Activated gamma-delta T cell treated with anti-CD3 and anti-CD28 coated beads, Interleukin-2, amount 50 U/mL, for 16 hours (primary cell): Measurements from ENCODE around the gene PAIP2B.
"Not testable (repeated sequence)": the region's sequence is repeated elsewhere in the genome, so short reads cannot be mapped to it uniquely, and the experiment has no call there.

Experiments
- DNase-seq: peaks from one replicate; pipeline ENCODE4 v3.0.0-alpha.2; 2020; ENCODE audit warnings: low read depth

Gene PAIP2B

GRCh38 chr2:71226965-71227560, at the start of gene PAIP2B:
TSS of gene PAIP2B (minus strand) at chr2:71227103. CDS start at chr2:71202589, 24,514 bp downstream.
- DNase-seq: peak; percentile 96

- no peak for DNase-seq
These were observed 49.0 kb upstream of the PAIP2B start for GRCh38 chr2:71275939-71276310.

- no peak for DNase-seq
These were observed 42.7 kb upstream of the PAIP2B start for GRCh38 chr2:71269511-71270090.

- no peak for DNase-seq
These were observed 36.5 kb upstream of the PAIP2B start for GRCh38 chr2:71263386-71263785.

GRCh38 chr2:71261534-71261933, 34.6 kb upstream of the PAIP2B start:
- no peak for DNase-seq

- DNase-seq: no peak
These were observed 29.5 kb upstream of the PAIP2B start for GRCh38 chr2:71256421-71256820.

- no peak for DNase-seq
These were observed 27.9 kb upstream of the PAIP2B start for GRCh38 chr2:71254776-71255175.

- no peak for DNase-seq
These were observed 27.2 kb upstream of the PAIP2B start for GRCh38 chr2:71254078-71254477.

- no peak for DNase-seq
These were observed 26.6 kb upstream of the PAIP2B start for GRCh38 chr2:71253476-71253875.

- DNase-seq: no peak
These were observed 26.0 kb upstream of the PAIP2B start for GRCh38 chr2:71252862-71253261.

GRCh38 chr2:71250935-71251334, 24.0 kb upstream of the PAIP2B start:
- no peak for DNase-seq

- DNase-seq: no peak
These were observed 17.4 kb upstream of the PAIP2B start for GRCh38 chr2:71244302-71244660.

- DNase-seq: no peak
These were observed 16.9 kb upstream of the PAIP2B start for GRCh38 chr2:71243634-71244301.

GRCh38 chr2:71240794-71241193, 13.9 kb upstream of the PAIP2B start:
- no peak for DNase-seq

- no peak for DNase-seq
These were observed 11.2 kb upstream of the PAIP2B start for GRCh38 chr2:71238089-71238488.

- DNase-seq: no peak
These were observed 9.2 kb upstream of the PAIP2B start for GRCh38 chr2:71235930-71236587.

GRCh38 chr2:71233072-71233471, 6.2 kb upstream of the PAIP2B start:
- not testable (repeated sequence) for DNase-seq

GRCh38 chr2:71226096-71226964, 573 bp downstream of the PAIP2B start:
- DNase-seq: no peak

GRCh38 chr2:71224935-71225334, 2.0 kb downstream of the PAIP2B start:
- DNase-seq: no peak

GRCh38 chr2:71224457-71224856, 2.4 kb downstream of the PAIP2B start:
- DNase-seq: no peak

GRCh38 chr2:71223767-71224333, 3.1 kb downstream of the PAIP2B start:
- no peak for DNase-seq

- no peak for DNase-seq
These were observed 6.2 kb downstream of the PAIP2B start for GRCh38 chr2:71220743-71221142.
